Spleen (tissue), 7 donors: ENCODE data around the gene CDKN2C.
A peak's percentile ranks its signal among the peaks of the same experiment; 100 is the strongest.

Experiments
- CTCF ChIP-seq, 11 experiments: fragments of 200-600 bp in 7 of 11; fragments of 450-650 bp in 4 of 11; sonication (generic) in 4 of 11; IDR thresholded peaks in 8 of 11; conservative IDR thresholded peaks in 3 of 11; 1 replicate in 7 of 11; 2 replicates in 4 of 11; pipeline versions ENCODE4 v1.4.0 to v1.8.0; 2016 to 2021; ENCODE audit warnings: antibody characterized with exemption in 11 of 11, inconsistent platforms in 4 of 11, mild to moderate bottlenecking in 1 of 11
- POLR2A ChIP-seq, 3 donors: fragments of 450-650 bp; IDR thresholded peaks; one replicate each; pipeline ENCODE4 v1.5.1; 2017; ENCODE audit warnings: antibody characterized with exemption in 3 of 3, mild to moderate bottlenecking in 1 of 3
- POLR2AphosphoS5 ChIP-seq, 3 donors: sonication (generic); formaldehyde crosslinking; IDR thresholded peaks; one replicate each; pipeline ENCODE4 v1.5.1; 2017; ENCODE audit warnings: antibody characterized with exemption in 3 of 3
- donor health status: DM: no; HTN: no; CAD: no; lungs with moderate emphysema.
- donor health status: DM: no; HTN: no; CAD: no.
- donor health status: DM: no; HTN: no; CAD: no.

DNA sequence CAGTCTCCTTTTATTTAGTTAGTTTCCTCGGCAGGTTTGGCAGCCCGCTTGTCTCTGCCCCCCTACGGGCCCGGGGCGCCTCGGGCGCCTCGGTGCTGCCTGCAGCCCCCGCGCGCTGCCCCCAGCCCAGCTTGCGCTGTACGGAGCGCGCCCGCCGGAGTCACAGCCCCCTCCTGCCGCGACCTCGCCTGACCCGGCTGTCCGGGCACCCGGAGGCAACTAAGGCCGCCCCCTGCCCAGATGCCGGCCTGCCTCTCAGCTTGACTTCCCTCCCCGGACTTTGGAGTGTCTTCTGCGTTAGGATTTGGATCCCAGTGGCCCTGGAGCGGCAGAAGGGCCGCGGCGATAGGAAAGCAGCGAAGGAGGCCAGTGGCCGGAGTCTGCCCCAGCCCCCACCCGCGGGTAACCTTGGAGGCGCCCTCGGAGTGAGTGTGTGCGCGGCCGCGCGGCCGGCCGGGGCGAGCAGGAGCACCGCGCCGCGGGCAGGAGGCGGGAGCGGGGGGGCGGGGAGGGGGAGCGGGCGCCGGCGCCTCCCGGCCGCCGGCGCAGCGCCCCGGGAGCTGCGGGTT is 7.6 kb downstream of the CDKN2C start:
- TF ChIP-seq CTCF (IDR thresholded peaks at IDR 0.05 in 8 of 11, conservative IDR thresholded peaks at IDR 0.05 in 3 of 11) = no peak
- TF ChIP-seq POLR2A (IDR thresholded peaks at IDR 0.05) = no peak
- TF ChIP-seq POLR2AphosphoS5 (IDR thresholded peaks at IDR 0.05) = peak in 2 of 3 donors; percentile 68 to 71
